HepG2 (cell line): ENCODE measurements around the gene CORO1C. TPM values are rescaled to one million over a fixed set of nuclear protein-coding genes. Genes with fewer than 3 reads are reported as not detected.

Experiments
- ATAC-seq: fragments of 200-7000 bp; cut with Tn5 transposase; 3 replicates; pipeline ENCODE4 v1.9.1; 2020; ENCODE audit warnings: mild to moderate bottlenecking, moderate library complexity
- BruUV-seq: library from RNA; stranded (reverse); fragments of 400-500 nt; replicated peaks from 2 replicates; lab custom pipeline; 2021; lab: Mats Ljungman, UMichigan
- CTCF ChIA-PET: fragments of 300-600 bp; formaldehyde crosslinking; extraction: SDS; loops from one replicate; lab custom pipeline; 2021; ENCODE audit warnings: low total read pairs, inconsistent platforms, low intra/inter-chr PET ratio; lab: Yijun Ruan, JAX
- POLR2A ChIA-PET: fragments of 350-600 bp; sonication (Branson Sonifier 250); formaldehyde crosslinking; loops from one replicate; lab custom pipeline; 2020; ENCODE audit warnings: antibody characterized with exemption, inconsistent platforms; lab: Yijun Ruan, JAX
- DNase-seq: peaks from one replicate; pipeline ENCODE4 v3.0.0-alpha.2; 2015; ENCODE audit warnings: low spot score
- FAIRE-seq: peaks from 3 replicates; lab custom pipeline; 2011; peaks lifted over from hg19 to GRCh38; lab: Jason Lieb, UNC
- H2AFZ ChIP-seq: one replicate; pipeline ENCODE4 v1.6.1; 2011; ENCODE audit warnings: low read length, inconsistent platforms
- H3K27ac ChIP-seq: fragments of 300-600 bp; 3 replicates; pipeline ENCODE4 v1.8.0; 2011; ENCODE audit warnings: mixed run types, mild to moderate bottlenecking, mixed read lengths, low read length, inconsistent platforms; ENCODE audit not compliant: insufficient read depth; ENCODE audit errors: extremely low read length
- H3K27me3 ChIP-seq, 2 experiments: fragments of 200-600 bp in 1 of 2; 2 replicates in 1 of 2; 3 replicates in 1 of 2; pipeline versions ENCODE4 v1.6.0 to v1.8.0; 2011; ENCODE audit warnings: low read length in 2 of 2, mild to moderate bottlenecking in 2 of 2, moderate library complexity in 2 of 2, inconsistent platforms in 1 of 2; ENCODE audit not compliant: insufficient read depth in 2 of 2, control insufficient read depth in 1 of 2
- H3K36me3 ChIP-seq, 2 experiments: fragments of 200-600 bp in 1 of 2; replicated peaks in 1 of 2; 2 replicates in 1 of 2; 3 replicates in 1 of 2; pipeline versions ENCODE4 v1.5.1 to v1.8.0; 2011; ENCODE audit warnings: low read length in 2 of 2, inconsistent platforms in 1 of 2; ENCODE audit not compliant: insufficient read depth in 2 of 2, control insufficient read depth in 1 of 2
- H3K4me1 ChIP-seq: 2 replicates; pipeline ENCODE4 v1.5.1; 2012; ENCODE audit warnings: low read length, inconsistent platforms; ENCODE audit not compliant: insufficient read depth
- H3K4me2 ChIP-seq: 2 replicates; pipeline ENCODE4 v1.6.0; 2011; ENCODE audit warnings: low read depth, low read length, inconsistent platforms
- H3K4me3 ChIP-seq, 3 experiments: fragments of 200-600 bp in 1 of 3; sonication (generic), shearing (Covaris generic) in 1 of 3; replicated peaks in 1 of 3; 2 replicates each; pipeline ENCODE4 v1.5.1; 2011 to 2016; ENCODE audit warnings: low read length in 3 of 3, inconsistent platforms in 2 of 3, low read depth in 2 of 3, mild to moderate bottlenecking in 2 of 3, control low read depth in 1 of 3, mixed read lengths in 1 of 3; ENCODE audit not compliant: insufficient read depth in 1 of 3
- H3K79me2 ChIP-seq: one replicate; pipeline ENCODE4 v1.6.1; 2011; ENCODE audit warnings: low read length, inconsistent platforms; ENCODE audit not compliant: insufficient read depth
- H3K9ac ChIP-seq: 2 replicates; pipeline ENCODE4 v1.6.0; 2011; ENCODE audit warnings: mild to moderate bottlenecking, low read depth, low read length, inconsistent platforms; ENCODE audit not compliant: insufficient read depth
- H3K9me3 ChIP-seq: 2 replicates; pipeline ENCODE4 v1.5.1; 2012; ENCODE audit warnings: mild to moderate bottlenecking, low read length
- H4K20me1 ChIP-seq: 2 replicates; pipeline ENCODE4 v1.6.0; 2011; ENCODE audit warnings: inconsistent platforms, mild to moderate bottlenecking, low read length, moderate library complexity; ENCODE audit not compliant: insufficient read depth
- CEBPB ChIP-seq: IDR thresholded peaks from 2 replicates; pipeline ENCODE4 v1.6.1; 2011; ENCODE audit warnings: low read depth, low read length, improper control_type of control experiment, borderline replicate concordance
- CHCHD3 ChIP-seq: sonication (generic); formaldehyde crosslinking; IDR thresholded peaks from 2 replicates; pipeline ENCODE4 v1.8.0; 2022; ENCODE audit warnings: mild to moderate bottlenecking, missing genetic modification reagents, moderate library complexity
- EHMT2 ChIP-seq: fragments of 200-600 bp; sonication (generic); IDR thresholded peaks from 2 replicates; pipeline ENCODE4 v1.7.0; 2017; ENCODE audit warnings: antibody characterized with exemption, low read depth, low read length, borderline replicate concordance
- FOXK2 ChIP-seq: fragments of 450-650 bp; IDR thresholded peaks from 2 replicates; pipeline ENCODE4 v1.6.1; 2016
- GZF1 ChIP-seq: sonication (generic); formaldehyde crosslinking; IDR thresholded peaks from 2 replicates; pipeline ENCODE4 v1.5.1; 2020; ENCODE audit warnings: mild to moderate bottlenecking, missing genetic modification reagents
- HNF4G ChIP-seq, 2 experiments: sonication (generic) in 1 of 2; formaldehyde crosslinking in 1 of 2; IDR thresholded peaks; 2 replicates each; pipeline versions ENCODE4 v1.4.0 to v1.6.1; 2011 to 2020; ENCODE audit warnings: borderline replicate concordance in 2 of 2, low read depth in 2 of 2, mild to moderate bottlenecking in 2 of 2, low read length in 1 of 2, missing genetic modification reagents in 1 of 2, moderate library complexity in 1 of 2
- KAT2B ChIP-seq: fragments of 150-350 bp; IDR thresholded peaks from 2 replicates; pipeline ENCODE4 v1.6.1; 2014; ENCODE audit warnings: low read depth, low read length, borderline replicate concordance
- MLX ChIP-seq: IDR thresholded peaks from 2 replicates; pipeline ENCODE4 v1.6.1; 2016
- NFIC ChIP-seq: IDR thresholded peaks from 2 replicates; pipeline ENCODE4 v1.6.1; 2012; ENCODE audit warnings: mild to moderate bottlenecking, low read length, inconsistent platforms
- THAP7 ChIP-seq: sonication (generic); formaldehyde crosslinking; IDR thresholded peaks from 2 replicates; pipeline ENCODE4 v1.8.1; 2023; ENCODE audit warnings: mild to moderate bottlenecking, missing genetic modification reagents
- THYN1 ChIP-seq: sonication (generic); formaldehyde crosslinking; IDR thresholded peaks from 2 replicates; pipeline ENCODE4 v1.8.1; 2023; ENCODE audit warnings: low read depth, mild to moderate bottlenecking, moderate library complexity, missing genetic modification reagents, borderline replicate concordance
- YEATS4 ChIP-seq: sonication (generic); formaldehyde crosslinking; IDR thresholded peaks from 2 replicates; pipeline ENCODE4 v1.4.0; 2020; ENCODE audit warnings: missing genetic modification reagents, borderline replicate concordance
- ZNF333 ChIP-seq: sonication (generic); formaldehyde crosslinking; IDR thresholded peaks from 2 replicates; pipeline ENCODE4 v1.4.0; 2020; ENCODE audit warnings: mild to moderate bottlenecking, missing genetic modification reagents, borderline replicate concordance
- ZNF432 ChIP-seq: sonication (generic); formaldehyde crosslinking; IDR thresholded peaks from 2 replicates; pipeline ENCODE4 v1.5.0; 2020; ENCODE audit warnings: missing genetic modification reagents, mild to moderate bottlenecking, borderline replicate concordance
- ZNF549 ChIP-seq: sonication (generic); formaldehyde crosslinking; IDR thresholded peaks from 2 replicates; pipeline ENCODE4 v1.5.0; 2020; ENCODE audit warnings: missing genetic modification reagents
- WGBS: methylation state at CpG from one replicate; pipeline ENCODE4 v1.1.6; 2017; ENCODE audit warnings: low lambda C conversion rate; 5-methylcytosine and 5-hydroxymethylcytosine counted together
- in situ Hi-C: cut with HindIII; loops from 2 replicates; pipeline ENCODE4 v1.10.0; 2017; ENCODE audit warnings: low pct_unique_long_range_greater_than_20kb; ENCODE audit not compliant: extremely low pct_ligation_motif_present
- intact Hi-C: fragments of 100-400 bp; cut with micrococcal nuclease; formaldehyde crosslinking; loops from one replicate; pipeline ENCODE4 v1.10.0; 2022; ENCODE audit not compliant: unreplicated experiment
- polyA plus RNA-seq, 8 experiments: library from polyadenylated mRNA; depleted of rRNA in 3 of 8; stranded (reverse) in 7 of 8; unstranded in 1 of 8; fragments of >200 nt; fragmentation: Illumina TruSeq in 4 of 8; extraction: Trizol in 4 of 8; gene quantifications; 2 replicates each; pipeline versions ENCODE4 v1.2.1 to v1.2.3, GENCODE V29; 2011 to 2016; ENCODE audit warnings: low read depth in 4 of 8, missing spikeins in 1 of 8, mixed read lengths in 1 of 8; ENCODE audit not compliant: insufficient read depth in 1 of 8
- total RNA-seq, 5 experiments: library from RNA; depleted of rRNA; stranded (reverse); fragments of >200 nt; fragmentation: Illumina TruSeq; extraction: Trizol; gene quantifications; 2 replicates each; pipeline ENCODE4 v1.2.3, GENCODE V29; 2016; ENCODE audit warnings: low read depth in 1 of 5
- TF ChIP-seq, protein P1 (sequence below): sonication (generic); formaldehyde crosslinking; IDR thresholded peaks from 2 replicates; pipeline ENCODE4 v1.9.0; 2022; ENCODE audit warnings: low read depth, missing genetic modification reagents
- TF ChIP-seq, protein P2 (sequence below): sonication (generic); formaldehyde crosslinking; IDR thresholded peaks from 2 replicates; pipeline ENCODE4 v1.4.0; 2020; ENCODE audit warnings: mild to moderate bottlenecking, missing genetic modification reagents
- TF ChIP-seq, protein P3 (sequence below): sonication (generic); formaldehyde crosslinking; IDR thresholded peaks from 2 replicates; pipeline ENCODE4 v1.8.1; 2023; ENCODE audit warnings: mild to moderate bottlenecking, missing genetic modification reagents, borderline replicate concordance
- TF ChIP-seq, protein P4 (sequence below): sonication (generic); formaldehyde crosslinking; IDR thresholded peaks from 2 replicates; pipeline ENCODE4 v1.5.0; 2020; ENCODE audit warnings: missing genetic modification reagents

CORO1C gene
- total and polyA plus RNA-seq, 2 of the 13 experiments (the other 11 are each of a cell fraction or from before 2014, with no cell fraction given): 73.7 to 131 TPM

DNA sequence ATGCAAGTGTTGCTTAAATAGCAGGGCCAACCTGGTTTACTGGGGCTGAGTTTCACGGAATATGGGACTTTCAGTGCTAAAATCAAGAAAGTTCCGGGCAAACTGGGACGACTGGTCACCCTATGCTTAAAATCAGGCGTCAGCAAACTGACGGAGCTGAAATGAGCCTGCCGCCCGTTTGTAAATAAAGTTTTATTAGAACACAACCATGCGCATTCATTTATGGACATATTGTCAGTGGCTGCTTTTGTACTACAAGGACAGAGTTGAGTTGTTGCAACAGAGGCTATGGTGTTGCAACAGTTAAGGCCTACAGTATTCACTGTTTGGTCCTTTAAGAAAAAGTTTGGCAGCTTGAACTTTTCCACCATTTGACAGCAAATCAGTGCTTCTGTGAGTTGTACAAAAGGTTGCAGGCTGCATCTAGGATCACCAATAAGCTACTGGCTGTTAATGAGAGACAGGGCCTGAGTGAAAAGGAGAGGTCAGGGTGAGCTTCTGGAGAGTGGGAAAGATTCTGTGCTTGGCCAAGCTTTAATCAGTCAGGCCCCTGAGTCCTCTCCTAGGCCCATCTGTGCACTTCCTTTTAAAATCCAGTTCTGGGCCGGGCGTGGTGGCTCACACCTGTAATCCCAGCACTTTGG lies 111.0 kb downstream of the CORO1C start:
- no peaks in the 10 kb centered on the region for H3K79me2 ChIP-seq
- no TSS peak for BruUV-seq
- intact Hi-C loops: no loop called here
- in situ Hi-C loops: no loop called here
- peaks cover 20% of the 10 kb centered on the region for H3K4me1 ChIP-seq
- peak overlapping the region; percentile 63 for H3K4me2 ChIP-seq
- no peak overlapping the region for H3K27ac ChIP-seq
- no peaks in the 10 kb centered on the region for H3K36me3 ChIP-seq
- ChIA-PET CTCF (no interaction called here), POLR2A (interaction anchor here (1.1 kb wide), 2 partner anchors 8 to 58 kb away, joined by 3 to 4 read pairs; partner anchors contain the start of gene ISCU)
- H3K9me3 ChIP-seq: no peaks in the 10 kb centered on the region
- H3K9ac ChIP-seq: 0 out of 2 replicates have a peak overlapping the region, but pooled peaks have one; percentile 22
- H4K20me1 ChIP-seq: no peaks in the 10 kb centered on the region
- peak overlapping the region; percentile 75 for H2AFZ ChIP-seq
- ATAC-seq (peak; percentile 46), DNase-seq (peak; percentile 71), FAIRE-seq (peak; percentile 65)
- peaks cover 0 to 4% of the 10 kb centered on the region in 2 experiments; a peak in 1 of 5 replicates for H3K27me3 ChIP-seq
- 28% methylated on average over 10 of the region's 10 CpGs for WGBS
- peak overlapping the region in 2 of 3 experiments; percentile 2 to 13; a peak in 2 of 6 replicates for H3K4me3 ChIP-seq
- TF ChIP-seq MLX (CRISPR knock-in tag) (no peak), KAT2B (no peak), CHCHD3 (CRISPR knock-in tag) (no peak), NFIC (no peak), ZNF432 (CRISPR knock-in tag) (no peak), CEBPB (peak; percentile 99), THYN1 (CRISPR knock-in tag) (no peak), YEATS4 (0 out of 2 replicates have a peak, but pooled peaks have one; percentile 35), ZNF549 (CRISPR knock-in tag) (no peak), EHMT2 (peak; percentile 59; the same call in 1 of the 2 replicates), THAP7 (CRISPR knock-in tag) (peak; percentile 80), FOXK2 (no peak), HNF4G (IDR thresholded peaks at IDR 0.05; ENCODE audit: borderline replicate concordance, low read depth, low read length) (no peak), HNF4G (CRISPR knock-in tag; IDR thresholded peaks at IDR 0.05; ENCODE audit: borderline replicate concordance, low read depth) (no peak), GZF1 (no peak; the same call in 1 of the 2 replicates), ZNF333 (CRISPR knock-in tag) (no peak)
- TF ChIP-seq, protein P1, sequence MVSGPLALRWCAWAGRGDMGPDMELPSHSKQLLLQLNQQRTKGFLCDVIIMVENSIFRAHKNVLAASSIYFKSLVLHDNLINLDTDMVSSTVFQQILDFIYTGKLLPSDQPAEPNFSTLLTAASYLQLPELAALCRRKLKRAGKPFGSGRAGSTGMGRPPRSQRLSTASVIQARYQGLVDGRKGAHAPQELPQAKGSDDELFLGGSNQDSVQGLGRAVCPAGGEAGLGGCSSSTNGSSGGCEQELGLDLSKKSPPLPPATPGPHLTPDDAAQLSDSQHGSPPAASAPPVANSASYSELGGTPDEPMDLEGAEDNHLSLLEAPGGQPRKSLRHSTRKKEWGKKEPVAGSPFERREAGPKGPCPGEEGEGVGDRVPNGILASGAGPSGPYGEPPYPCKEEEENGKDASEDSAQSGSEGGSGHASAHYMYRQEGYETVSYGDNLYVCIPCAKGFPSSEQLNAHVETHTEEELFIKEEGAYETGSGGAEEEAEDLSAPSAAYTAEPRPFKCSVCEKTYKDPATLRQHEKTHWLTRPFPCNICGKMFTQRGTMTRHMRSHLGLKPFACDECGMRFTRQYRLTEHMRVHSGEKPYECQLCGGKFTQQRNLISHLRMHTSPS (CRISPR knock-in tag): no peak
- TF ChIP-seq, protein P2, sequence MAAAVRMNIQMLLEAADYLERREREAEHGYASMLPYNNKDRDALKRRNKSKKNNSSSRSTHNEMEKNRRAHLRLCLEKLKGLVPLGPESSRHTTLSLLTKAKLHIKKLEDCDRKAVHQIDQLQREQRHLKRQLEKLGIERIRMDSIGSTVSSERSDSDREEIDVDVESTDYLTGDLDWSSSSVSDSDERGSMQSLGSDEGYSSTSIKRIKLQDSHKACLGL (CRISPR knock-in tag): no peak
- TF ChIP-seq, protein P3, sequence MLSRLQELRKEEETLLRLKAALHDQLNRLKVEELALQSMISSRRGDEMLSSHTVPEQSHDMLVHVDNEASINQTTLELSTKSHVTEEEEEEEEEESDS (CRISPR knock-in tag): no peak
- TF ChIP-seq, protein P4, sequence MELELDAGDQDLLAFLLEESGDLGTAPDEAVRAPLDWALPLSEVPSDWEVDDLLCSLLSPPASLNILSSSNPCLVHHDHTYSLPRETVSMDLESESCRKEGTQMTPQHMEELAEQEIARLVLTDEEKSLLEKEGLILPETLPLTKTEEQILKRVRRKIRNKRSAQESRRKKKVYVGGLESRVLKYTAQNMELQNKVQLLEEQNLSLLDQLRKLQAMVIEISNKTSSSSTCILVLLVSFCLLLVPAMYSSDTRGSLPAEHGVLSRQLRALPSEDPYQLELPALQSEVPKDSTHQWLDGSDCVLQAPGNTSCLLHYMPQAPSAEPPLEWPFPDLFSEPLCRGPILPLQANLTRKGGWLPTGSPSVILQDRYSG: no peak
